CD14-positive monocyte (primary cell): ENCODE results near the gene RARB. TPM values are rescaled to one million over a fixed set of nuclear protein-coding genes. Genes with fewer than 3 reads are reported as not detected.

Experiments
- DNase-seq, 3 donors: peaks; one replicate each; pipeline ENCODE4 v3.0.0-alpha.2; 2011 to 2022
- H2AFZ ChIP-seq: 2 replicates; pipeline ENCODE4 v1.6.0; 2012; ENCODE audit warnings: mild to moderate bottlenecking, low read depth, low read length, inconsistent platforms; ENCODE audit not compliant: insufficient read depth, poor library complexity, severe bottlenecking
- H3K27ac ChIP-seq, 2 donors: 1 replicate in 1 of 2; 2 replicates in 1 of 2; pipeline ENCODE4 v1.5.1; 2012 to 2013; ENCODE audit warnings: low read length in 2 of 2, control low read depth in 1 of 2, inconsistent platforms in 1 of 2, low read depth in 1 of 2, mild to moderate bottlenecking in 1 of 2
- H3K27me3 ChIP-seq, 2 donors: one replicate each; pipeline versions ENCODE4 v1.6.0 to v1.6.1; 2011 to 2013; ENCODE audit warnings: low read length in 2 of 2; ENCODE audit not compliant: control insufficient read depth in 2 of 2, insufficient read depth in 2 of 2
- H3K36me3 ChIP-seq, 2 donors: replicated peaks in 1 of 2; 1 replicate in 1 of 2; 2 replicates in 1 of 2; pipeline versions ENCODE4 v1.5.1 to v1.6.1; 2012 to 2013; ENCODE audit warnings: low read length in 2 of 2, control low read depth in 1 of 2, inconsistent platforms in 1 of 2, mild to moderate bottlenecking in 1 of 2; ENCODE audit not compliant: insufficient read depth in 2 of 2, control insufficient read depth in 1 of 2
- H3K4me1 ChIP-seq, 2 donors: 1 replicate in 1 of 2; 2 replicates in 1 of 2; pipeline versions ENCODE4 v1.5.1 to v1.6.1; 2012 to 2013; ENCODE audit warnings: low read length in 2 of 2, control low read depth in 1 of 2, inconsistent platforms in 1 of 2, mild to moderate bottlenecking in 1 of 2, moderate library complexity in 1 of 2; ENCODE audit not compliant: insufficient read depth in 2 of 2, control insufficient read depth in 1 of 2
- H3K4me2 ChIP-seq: replicated peaks from 2 replicates; pipeline ENCODE3; 2012; ENCODE audit warnings: low read length, moderate library complexity, mild to moderate bottlenecking; ENCODE audit not compliant: poor library complexity, severe bottlenecking; ENCODE audit errors: extremely low read depth
- H3K4me3 ChIP-seq, 3 experiments: fragments of 200-600 bp in 1 of 3; sonication (generic) in 1 of 3; replicated peaks in 1 of 3; 1 replicate in 2 of 3; 2 replicates in 1 of 3; pipeline ENCODE4 v1.5.1; 2011 to 2013; ENCODE audit warnings: low read length in 3 of 3, mild to moderate bottlenecking in 3 of 3, control low read depth in 2 of 3, low read depth in 2 of 3, inconsistent platforms in 1 of 3, moderate library complexity in 1 of 3
- H3K79me2 ChIP-seq: 2 replicates; pipeline ENCODE4 v1.6.0; 2012; ENCODE audit warnings: mild to moderate bottlenecking, control low read depth, inconsistent platforms, low read length, moderate library complexity; ENCODE audit not compliant: insufficient read depth
- H3K9ac ChIP-seq: 2 replicates; pipeline ENCODE4 v1.6.0; 2017; ENCODE audit warnings: low read length, mild to moderate bottlenecking; ENCODE audit not compliant: insufficient read depth, poor library complexity, severe bottlenecking
- H3K9me3 ChIP-seq, 2 donors: replicated peaks in 1 of 2; 1 replicate in 1 of 2; 2 replicates in 1 of 2; pipeline versions ENCODE4 v1.5.1 to v1.6.1; 2012 to 2013; ENCODE audit warnings: low read length in 2 of 2, control low read depth in 1 of 2; ENCODE audit not compliant: control insufficient read depth in 1 of 2, insufficient read depth in 1 of 2
- H4K20me1 ChIP-seq: 2 replicates; pipeline ENCODE4 v1.6.0; 2012; ENCODE audit warnings: mild to moderate bottlenecking, low read length, control low read depth, moderate library complexity; ENCODE audit not compliant: insufficient read depth
- H3K27ac Mint-ChIP-seq, 7 donors: one replicate each; pipeline ENCODE4 v1.8.0; 2020; ENCODE audit warnings: mild to moderate bottlenecking in 7 of 7, mixed read lengths in 7 of 7, moderate library complexity in 6 of 7, inconsistent platforms in 2 of 7
- H3K27me3 Mint-ChIP-seq, 3 donors: one replicate each; pipeline ENCODE4 v1.8.0; 2021 to 2022; ENCODE audit warnings: low read depth in 3 of 3, mild to moderate bottlenecking in 3 of 3, mixed read lengths in 3 of 3, moderate library complexity in 3 of 3, inconsistent platforms in 1 of 3
- H3K36me3 Mint-ChIP-seq, 2 donors: one replicate each; pipeline ENCODE4 v1.8.0; 2020; ENCODE audit warnings: mixed read lengths in 2 of 2, inconsistent platforms in 1 of 2, mild to moderate bottlenecking in 1 of 2
- H3K4me1 Mint-ChIP-seq: one replicate; pipeline ENCODE4 v1.8.0; 2020; ENCODE audit warnings: mild to moderate bottlenecking, mixed read lengths
- H3K4me3 Mint-ChIP-seq, 2 donors: one replicate each; pipeline ENCODE4 v1.8.0; 2020; ENCODE audit warnings: mild to moderate bottlenecking in 2 of 2, mixed read lengths in 2 of 2, moderate library complexity in 1 of 2
- H3K9me3 Mint-ChIP-seq, 7 donors: one replicate each; pipeline ENCODE4 v1.8.0; 2020 to 2022; ENCODE audit warnings: mixed read lengths in 7 of 7, mild to moderate bottlenecking in 6 of 7, moderate library complexity in 6 of 7, inconsistent platforms in 2 of 7
- CTCF ChIP-seq: fragments of 200-600 bp; IDR thresholded peaks from one replicate; pipeline ENCODE4 v1.8.0; 2022; ENCODE audit warnings: antibody characterized with exemption, mild to moderate bottlenecking
- WGBS: methylation state at CpG from one replicate; pipeline ENCODE4 v1.1.5; 2013; ENCODE audit warnings: missing lambda C conversion rate; ENCODE audit not compliant: insufficient coverage; 5-methylcytosine and 5-hydroxymethylcytosine counted together
- intact Hi-C, 2 donors: fragments of 100-400 bp; cut with micrococcal nuclease; formaldehyde crosslinking; loops; one replicate each; pipeline versions ENCODE4 v1.15.0 to v1.15.1; 2023
- polyA plus RNA-seq, 3 donors: library from polyadenylated mRNA; depleted of rRNA in 1 of 3; unstranded in 2 of 3; stranded (reverse) in 1 of 3; fragments of 300-500 nt in 2 of 3; fragments of >200 nt in 1 of 3; fragmentation: Illumina TruSeq in 2 of 3; gene quantifications; 1 replicate in 2 of 3; 2 replicates in 1 of 3; pipeline ENCODE4 v1.2.3, GENCODE V29; 2012 to 2021

Gene RARB
- polyA plus RNA-seq, 3 donors: not detected

- no peak overlapping the region for H3K4me3 ChIP-seq
- H3K36me3 Mint-ChIP-seq: no peaks in the 10 kb centered on the region
- no peaks in the 10 kb centered on the region for H3K27me3 ChIP-seq
- H3K27ac Mint-ChIP-seq: peak overlapping the region in 1 of 7 donors; percentile 5
- no peaks in the 10 kb centered on the region for H3K36me3 ChIP-seq
- peaks cover 0 to 3% (median 1%) of the 10 kb centered on the region in 7 donors for H3K9me3 Mint-ChIP-seq
- no peak overlapping the region for H3K27ac ChIP-seq
- no peak for TF ChIP-seq CTCF
- no peaks in the 10 kb centered on the region for H3K4me1 Mint-ChIP-seq
- peaks cover 1 to 4% (median 2%) of the 10 kb centered on the region in 3 donors for H3K27me3 Mint-ChIP-seq
- H3K9me3 ChIP-seq: no peaks in the 10 kb centered on the region
- no peak overlapping the region for H2AFZ ChIP-seq
- no peak overlapping the region for H3K4me2 ChIP-seq
- H3K9ac ChIP-seq: no peak overlapping the region
- intact Hi-C loops: no loop called here
- no peak for DNase-seq
- H3K79me2 ChIP-seq: no peaks in the 10 kb centered on the region
- H3K4me1 ChIP-seq: no peaks in the 10 kb centered on the region
- 91% methylated on average over 4 of the region's 16 CpGs for WGBS
- no peaks in the 10 kb centered on the region for H4K20me1 ChIP-seq
- no peak overlapping the region for H3K4me3 Mint-ChIP-seq
These were observed 26.2 kb downstream of the RARB start for GRCh38 chr3:25454005-25454927.

GRCh38 chr3:25455441-25456132 lies 27.5 kb downstream of the RARB start:
- H3K36me3 ChIP-seq: no peaks in the 10 kb centered on the region
- H3K4me1 ChIP-seq: peaks cover 0 to under 1% of the 10 kb centered on the region in 2 donors
- no peak overlapping the region for H3K27ac ChIP-seq
- no peaks in the 10 kb centered on the region for H3K79me2 ChIP-seq
- intact Hi-C loops: no loop called here
- 92% methylated on average over 5 of the region's 8 CpGs for WGBS
- H4K20me1 ChIP-seq: no peaks in the 10 kb centered on the region
- Mint-ChIP-seq H3K4me1 (peaks cover 2% of the 10 kb centered on the region), H3K9me3 (peaks cover 0 to 3% (median 0%) of the 10 kb centered on the region in 7 donors), H3K4me3 (no peak overlapping the region), H3K36me3 (no peaks in the 10 kb centered on the region), H3K27me3 (peaks cover 1 to 4% (median 2%) of the 10 kb centered on the region in 3 donors), H3K27ac (no peak overlapping the region)
- TF ChIP-seq CTCF: no peak
- H3K4me3 ChIP-seq: no peak overlapping the region
- H2AFZ ChIP-seq: no peak overlapping the region
- no peak overlapping the region for H3K4me2 ChIP-seq
- no peak overlapping the region for H3K9ac ChIP-seq
- H3K9me3 ChIP-seq: no peaks in the 10 kb centered on the region
- no peak for DNase-seq
- no peaks in the 10 kb centered on the region for H3K27me3 ChIP-seq
